Ovary (tissue), 9 donors: ENCODE measurements around the gene FNDC8. TPM values are rescaled to one million over a fixed set of nuclear protein-coding genes. Genes with fewer than 3 reads are reported as not detected.

Source experiments
- DNase-seq, 5 donors: peaks; one replicate each; pipeline ENCODE4 v3.0.0-alpha.2; 2019 to 2020
- H3K27ac ChIP-seq, 2 donors: fragments of 200-600 bp; one replicate each; pipeline versions ENCODE4 v1.5.1 to v1.8.0; 2019 to 2022
- H3K27me3 ChIP-seq: fragments of 200-600 bp; one replicate; pipeline ENCODE4 v1.8.0; 2022
- H3K36me3 ChIP-seq: fragments of 200-600 bp; sonication (generic); one replicate; pipeline ENCODE4 v1.5.1; 2019
- H3K4me1 ChIP-seq: one replicate; pipeline ENCODE4 v1.8.1; 2013; ENCODE audit warnings: mild to moderate bottlenecking, moderate library complexity; ENCODE audit not compliant: insufficient read depth
- H3K4me3 ChIP-seq: fragments of 200-600 bp; sonication (generic); one replicate; pipeline ENCODE4 v1.5.1; 2017
- H3K9me3 ChIP-seq, 2 donors: fragments of 200-600 bp in 1 of 2; sonication (generic) in 1 of 2; one replicate each; pipeline versions ENCODE4 v1.5.1 to v1.8.1; 2013 to 2019; ENCODE audit warnings: mild to moderate bottlenecking in 1 of 2, moderate library complexity in 1 of 2
- EP300 ChIP-seq: sonication (generic); formaldehyde crosslinking; IDR thresholded peaks from one replicate; pipeline ENCODE4 v1.6.1; 2017; ENCODE audit warnings: antibody characterized with exemption
- POLR2A ChIP-seq: fragments of 450-650 bp; IDR thresholded peaks from one replicate; pipeline ENCODE4 v1.6.1; 2017; ENCODE audit warnings: antibody characterized with exemption, mild to moderate bottlenecking, moderate library complexity
- WGBS, 3 donors: extraction: QIAGEN DNeasy Blood & Tissue Kit in 1 of 3; methylation state at CpG; one replicate each; pipeline versions ENCODE4 v1.1.5 to v1.1.7; 2013 to 2017; 5-methylcytosine and 5-hydroxymethylcytosine counted together
- intact Hi-C, 4 donors: fragments of 100-400 bp; cut with DNase I; formaldehyde crosslinking; loops; one replicate each; pipeline versions ENCODE4 v1.11.0 to v1.15.1; 2022 to 2023
- polyA plus RNA-seq, 2 donors: library from polyadenylated mRNA; stranded (reverse); fragments of 200-250 nt in 1 of 2; fragments of 350-450 nt in 1 of 2; fragmentation: Illumina TruSeq in 1 of 2; extraction: RNeasy Lipid Tissue Mini Kit (QIAGEN cat#74804) in 1 of 2; gene quantifications; one replicate each; pipeline ENCODE4 v1.2.3, GENCODE V29; 2013 to 2014
- total RNA-seq, 7 donors: library from RNA; depleted of rRNA in 2 of 7; stranded (reverse); fragments of >200 nt in 2 of 7; fragmentation: NEBNext Ultra II Directional in 3 of 7; extraction: Animal tissue kit (Norgen Biotek cat#: 25700) in 3 of 7; gene quantifications; one replicate each; pipeline versions ENCODE4 v1.1.0 to v1.2.4, GENCODE V29; 2016 to 2023
- TF ChIP-seq, protein P1 (sequence below), 3 donors: fragments of 450-650 bp in 2 of 3; fragments of 200-600 bp in 1 of 3; IDR thresholded peaks; one replicate each; pipeline versions ENCODE4 v1.5.1 to v1.8.0; 2016 to 2022; ENCODE audit warnings: antibody characterized with exemption in 3 of 3, mild to moderate bottlenecking in 1 of 3
- donor health status: DM: no; HTN: no; CAD: no; lungs with moderate emphysema.
- donor health status: DM: no; HTN: no; CAD: no.
- donor health status: Bipolar disorder and iron deficiency.
- donor health status: DM: yes; HTN: yes; CAD: no.
- donor health status: DM: no; HTN: no; CAD: no.
- donor health status: DM: yes; HTN: yes; CAD: no.

FNDC8 gene
- total and polyA plus RNA-seq, 9 donors = not detected

DNA sequence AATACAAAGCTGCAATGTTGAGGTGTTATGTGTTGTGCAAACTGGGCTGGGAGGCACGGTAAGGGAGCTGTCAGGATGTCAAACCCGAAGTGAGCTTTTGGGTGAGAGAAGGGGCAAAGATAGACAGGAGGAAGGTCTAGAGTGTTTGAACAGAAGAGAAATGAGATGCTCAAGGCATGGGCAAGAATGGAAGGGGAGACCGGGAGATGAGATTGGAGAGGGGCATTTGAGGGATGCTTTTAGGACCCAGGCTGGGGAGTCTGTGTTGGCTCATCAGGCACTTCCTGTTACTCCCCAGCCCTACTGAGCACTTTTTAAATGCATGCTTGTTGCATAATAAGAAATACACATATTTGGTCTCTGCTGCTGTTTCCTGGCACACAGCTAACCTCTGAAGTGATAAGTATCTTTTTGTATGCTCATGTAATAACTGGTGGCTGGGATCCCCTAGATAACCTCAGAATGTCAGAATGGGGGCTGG lies 39.9 kb downstream of the FNDC8 start:
- Histone ChIP-seq H3K36me3 (no peaks in the 10 kb centered on the region), H3K4me3 (no peak overlapping the region), H3K27me3 (no peaks in the 10 kb centered on the region), H3K4me1 (no peaks in the 10 kb centered on the region), H3K9me3 (no peaks in the 10 kb centered on the region), H3K27ac (no peak overlapping the region)
- TF ChIP-seq, protein P1, sequence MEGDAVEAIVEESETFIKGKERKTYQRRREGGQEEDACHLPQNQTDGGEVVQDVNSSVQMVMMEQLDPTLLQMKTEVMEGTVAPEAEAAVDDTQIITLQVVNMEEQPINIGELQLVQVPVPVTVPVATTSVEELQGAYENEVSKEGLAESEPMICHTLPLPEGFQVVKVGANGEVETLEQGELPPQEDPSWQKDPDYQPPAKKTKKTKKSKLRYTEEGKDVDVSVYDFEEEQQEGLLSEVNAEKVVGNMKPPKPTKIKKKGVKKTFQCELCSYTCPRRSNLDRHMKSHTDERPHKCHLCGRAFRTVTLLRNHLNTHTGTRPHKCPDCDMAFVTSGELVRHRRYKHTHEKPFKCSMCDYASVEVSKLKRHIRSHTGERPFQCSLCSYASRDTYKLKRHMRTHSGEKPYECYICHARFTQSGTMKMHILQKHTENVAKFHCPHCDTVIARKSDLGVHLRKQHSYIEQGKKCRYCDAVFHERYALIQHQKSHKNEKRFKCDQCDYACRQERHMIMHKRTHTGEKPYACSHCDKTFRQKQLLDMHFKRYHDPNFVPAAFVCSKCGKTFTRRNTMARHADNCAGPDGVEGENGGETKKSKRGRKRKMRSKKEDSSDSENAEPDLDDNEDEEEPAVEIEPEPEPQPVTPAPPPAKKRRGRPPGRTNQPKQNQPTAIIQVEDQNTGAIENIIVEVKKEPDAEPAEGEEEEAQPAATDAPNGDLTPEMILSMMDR (IDR thresholded peaks at IDR 0.05) = no peak
- TF ChIP-seq EP300 (no peak), POLR2A (no peak)
- no peak for DNase-seq
- 67 to 77% (median 70%) methylated on average over 3 of the region's 3 CpGs for WGBS, 3 donors
- intact Hi-C loops = no loop called here

DNA sequence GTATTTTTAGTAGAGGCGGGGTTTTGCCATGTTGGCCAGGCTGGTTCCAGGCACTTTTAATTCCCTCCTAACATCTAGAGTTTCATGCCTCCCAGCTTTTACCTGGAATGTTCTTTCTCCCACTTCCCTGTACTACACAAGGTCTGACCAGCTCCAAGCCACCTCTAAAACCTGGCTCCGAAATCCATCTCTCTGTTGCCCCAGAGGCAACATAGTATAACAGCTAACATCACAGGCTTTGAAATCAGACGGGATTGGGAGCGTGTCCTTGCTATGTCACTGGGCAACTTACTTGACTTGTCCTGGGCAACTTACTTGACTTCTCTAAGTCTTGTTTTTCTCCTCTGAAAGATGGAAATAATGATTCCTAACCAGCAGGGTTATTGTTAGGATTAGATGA lies 41.3 kb downstream of the FNDC8 start:
- H3K27ac ChIP-seq = no peak overlapping the region
- DNase-seq = no peak
- no peaks in the 10 kb centered on the region for H3K36me3 ChIP-seq
- intact Hi-C loops = no loop called here
- no peak overlapping the region for H3K4me3 ChIP-seq
- H3K9me3 ChIP-seq = no peaks in the 10 kb centered on the region
- TF ChIP-seq POLR2A = no peak
- TF ChIP-seq EP300 = no peak
- TF ChIP-seq, protein P1 (IDR thresholded peaks at IDR 0.05) = no peak
- H3K4me1 ChIP-seq = no peaks in the 10 kb centered on the region
- WGBS, 3 donors = 83 to 85% (median 84%) methylated on average over 4 of the region's 4 CpGs
- H3K27me3 ChIP-seq = no peaks in the 10 kb centered on the region

DNA sequence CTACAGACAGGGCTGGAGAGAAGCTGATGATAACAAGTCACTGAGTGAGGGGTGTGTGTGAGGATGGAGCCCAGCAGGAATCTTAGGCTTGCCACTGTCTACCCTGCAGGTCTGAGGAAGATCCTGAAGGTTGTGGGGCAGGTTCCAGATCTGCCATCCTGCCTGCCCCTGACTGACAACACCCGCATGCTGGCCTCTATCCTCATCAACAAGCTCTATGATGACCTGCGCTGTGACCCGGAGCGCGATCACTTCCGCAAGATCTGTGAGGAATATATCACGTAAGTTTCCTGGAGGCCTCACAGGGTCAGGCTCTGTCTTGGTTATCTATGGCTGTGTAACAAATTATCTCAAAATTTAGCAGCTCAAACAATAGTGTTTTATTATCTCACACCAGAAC lies 42.5 kb downstream of the FNDC8 start:
- intact Hi-C loops = no loop called here
- Histone ChIP-seq H3K36me3 (no peaks in the 10 kb centered on the region), H3K4me3 (no peak overlapping the region), H3K4me1 (no peaks in the 10 kb centered on the region), H3K9me3 (no peaks in the 10 kb centered on the region), H3K27ac (no peak overlapping the region), H3K27me3 (no peaks in the 10 kb centered on the region)
- 87 to 89% (median 88%) methylated on average over 7 of the region's 7 CpGs for WGBS, 3 donors
- DNase-seq = no peak
- TF ChIP-seq, protein P1 (IDR thresholded peaks at IDR 0.05) = no peak

DNA sequence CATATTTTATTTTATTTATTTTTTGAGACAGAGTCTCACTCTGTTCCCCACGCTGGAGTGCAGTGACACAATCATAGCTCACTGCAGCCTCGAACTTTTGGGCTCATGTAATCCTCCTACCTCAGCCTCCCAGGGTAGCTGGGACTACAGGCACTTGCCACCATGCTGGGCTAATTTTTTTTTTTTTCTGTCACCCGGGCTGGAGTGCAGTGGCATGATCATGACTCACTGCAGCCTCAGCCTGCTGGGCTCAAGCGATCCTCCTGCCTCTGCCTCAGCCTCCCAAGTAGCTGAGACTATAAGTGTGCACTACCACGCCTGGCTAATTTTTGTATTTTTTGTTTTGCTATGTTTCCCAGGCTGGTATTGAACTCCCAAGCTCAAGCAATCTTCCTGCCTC lies 43.3 kb downstream of the FNDC8 start:
- H3K27ac ChIP-seq = no peak overlapping the region
- no peaks in the 10 kb centered on the region for H3K27me3 ChIP-seq
- no peak for DNase-seq
- WGBS, 3 donors = 65 to 74% (median 70%) methylated on average over 5 of the region's 5 CpGs
- TF ChIP-seq EP300 (no peak), POLR2A (no peak)
- TF ChIP-seq, protein P1 (IDR thresholded peaks at IDR 0.05) = no peak
- H3K4me1 ChIP-seq = no peaks in the 10 kb centered on the region
- intact Hi-C loops = no loop called here
- no peaks in the 10 kb centered on the region for H3K36me3 ChIP-seq
- no peaks in the 10 kb centered on the region for H3K9me3 ChIP-seq
- H3K4me3 ChIP-seq = no peak overlapping the region

DNA sequence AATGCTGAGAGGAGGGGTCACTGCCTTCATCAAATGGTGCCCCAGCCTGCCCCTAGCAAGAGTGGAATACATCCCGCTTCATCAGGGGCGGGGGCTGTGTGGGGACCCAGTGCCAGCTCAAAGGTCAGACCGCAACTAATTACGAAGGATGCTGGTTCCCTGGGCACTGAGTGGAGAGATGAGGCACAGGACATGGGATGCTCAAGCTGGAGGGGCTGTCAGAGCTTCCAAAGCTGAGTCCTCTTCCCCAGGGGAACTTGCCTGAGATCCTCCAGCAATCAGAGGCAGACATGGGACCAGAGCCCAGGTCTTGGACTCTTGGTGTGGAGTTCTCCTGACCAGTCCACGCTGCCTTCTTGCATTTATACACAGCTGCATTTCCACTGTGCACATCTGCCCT lies 45.1 kb downstream of the FNDC8 start:
- no peaks in the 10 kb centered on the region for H3K9me3 ChIP-seq
- no peak overlapping the region for H3K4me3 ChIP-seq
- DNase-seq = no peak
- H3K4me1 ChIP-seq = no peaks in the 10 kb centered on the region
- no peak overlapping the region for H3K27ac ChIP-seq
- intact Hi-C loops = no loop called here
- H3K27me3 ChIP-seq = no peaks in the 10 kb centered on the region
- no peaks in the 10 kb centered on the region for H3K36me3 ChIP-seq
- TF ChIP-seq EP300 = no peak
- no peak for TF ChIP-seq POLR2A
- TF ChIP-seq, protein P1 (IDR thresholded peaks at IDR 0.05) = no peak
- WGBS, 3 donors = 55 to 74% (median 69%) methylated on average over 2 to 5 of the region's 5 CpGs
